ENCODE data around the gene TMEM222.

The TMEM222 gene

GRCh38 chr1:27360159-27361043, 38.4 kb downstream of the TMEM222 start:
- DNase-seq: no peak

DNA sequence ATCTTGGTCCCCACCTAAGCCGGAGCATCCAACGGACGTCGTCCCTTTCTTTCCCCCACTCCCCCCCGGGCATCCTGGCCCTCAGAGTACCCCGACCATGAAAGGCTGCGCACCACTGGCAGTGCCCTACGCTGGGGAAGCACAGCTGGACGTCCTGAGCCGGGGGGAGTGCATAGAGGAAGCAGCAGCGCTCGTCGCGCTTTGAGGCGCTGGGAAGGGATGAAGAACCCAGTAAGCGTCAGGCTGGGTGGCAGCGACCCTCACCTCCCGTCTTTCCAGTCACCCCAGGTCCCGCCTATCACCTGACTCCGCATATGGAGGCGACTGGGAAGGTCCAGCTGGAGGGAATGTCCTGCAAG, 39.1 kb downstream of the TMEM222 start:
- DNase-seq: no peak

DNA sequence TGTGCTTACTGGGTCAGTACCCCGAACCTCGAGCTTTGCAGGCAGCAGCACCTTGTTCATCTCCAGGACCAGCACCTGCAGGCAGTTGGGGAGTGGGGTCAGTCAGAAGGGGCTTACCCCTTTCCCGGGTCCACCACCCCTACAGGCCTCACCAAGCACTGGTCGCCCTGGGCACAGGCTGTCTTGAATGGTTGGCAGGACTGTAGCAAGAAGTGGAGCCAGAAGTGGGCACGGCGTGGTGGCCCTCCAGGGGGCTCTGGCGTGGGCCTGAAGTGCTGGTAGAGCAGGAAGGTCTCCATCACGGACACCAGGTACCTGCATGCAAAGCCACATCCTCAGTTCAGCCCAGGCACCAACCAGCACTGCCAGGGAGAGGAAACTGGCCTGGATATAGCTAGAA, 39.6 kb downstream of the TMEM222 start:
- DNase-seq: no peak

DNA sequence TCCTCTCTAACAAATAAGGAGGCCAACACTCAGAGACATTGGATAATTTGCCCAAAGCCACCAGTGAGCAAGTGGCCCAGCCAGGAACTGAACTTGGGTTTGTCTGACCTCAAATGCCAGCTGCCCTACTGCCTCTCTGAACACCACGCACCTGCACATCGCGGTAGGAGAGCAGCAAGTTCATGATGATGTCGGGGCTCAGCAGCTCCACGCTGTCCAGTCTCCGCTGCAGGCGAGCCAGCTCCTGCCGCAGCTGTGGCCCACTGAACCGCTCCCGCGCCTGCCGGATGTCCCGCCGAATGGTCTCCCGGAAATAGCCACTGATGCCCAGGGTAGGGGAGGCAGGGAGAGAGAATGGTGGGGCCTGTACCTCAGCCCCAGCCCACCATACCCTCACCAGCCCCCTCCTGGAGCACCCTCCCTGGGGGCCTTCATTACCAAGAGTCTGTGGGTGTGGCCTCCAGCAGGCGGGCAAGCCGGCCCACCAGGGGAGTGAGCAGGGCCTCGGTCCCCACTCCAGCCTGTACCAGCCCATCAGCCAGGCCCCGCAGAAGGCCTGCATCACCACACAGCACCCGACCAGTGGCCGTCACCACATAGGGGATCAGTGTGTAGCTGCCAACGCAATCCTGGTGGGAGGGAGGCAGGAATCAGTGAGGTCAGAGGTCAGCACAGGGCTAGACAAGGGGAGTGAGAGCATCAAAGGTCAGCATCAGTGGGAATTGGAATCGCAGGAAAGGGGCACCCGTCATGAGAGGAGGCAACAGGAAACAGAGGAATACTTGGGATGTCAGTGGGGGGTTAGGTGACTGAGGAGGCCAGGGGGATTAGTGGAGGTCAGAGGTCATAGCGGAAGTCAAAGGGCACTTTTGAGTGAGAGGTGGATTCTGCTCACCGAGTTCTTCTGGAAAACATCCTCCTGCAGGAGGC, 42.1 kb downstream of the TMEM222 start:
- no peak for DNase-seq

DNA sequence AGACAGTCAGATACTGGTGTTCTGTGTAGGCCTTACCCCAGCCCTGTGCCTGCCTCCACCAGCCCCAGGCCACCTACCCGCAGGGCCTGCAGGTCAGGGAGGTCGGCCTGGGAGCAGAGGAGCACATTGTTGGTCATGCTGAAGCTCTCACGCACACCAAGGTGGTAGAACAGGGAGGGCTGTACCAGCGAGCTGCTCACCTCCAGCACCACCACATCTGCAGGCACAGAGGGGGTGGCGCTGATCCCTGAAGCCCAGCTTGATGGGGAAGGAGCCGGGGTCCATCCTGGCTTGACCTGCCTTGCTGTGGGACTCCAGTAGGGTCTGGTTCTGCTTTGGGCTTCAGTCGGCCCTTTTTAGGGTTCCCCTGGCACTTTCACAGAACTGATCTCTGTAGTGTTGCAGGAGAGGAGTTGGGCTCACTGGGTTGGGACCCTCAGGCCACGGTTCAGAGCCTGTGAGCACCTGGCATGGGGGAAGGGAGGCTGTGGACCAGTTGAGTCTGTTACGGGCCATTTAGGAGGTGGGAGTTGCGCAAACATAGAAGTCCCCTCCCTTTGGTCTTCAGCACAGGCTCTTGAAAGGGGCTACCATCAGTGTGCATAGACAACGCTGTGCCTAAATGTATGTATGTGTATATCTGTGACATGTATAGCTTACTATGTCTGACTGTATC, 42.9 kb downstream of the TMEM222 start:
- DNase-seq: no peak

DNA sequence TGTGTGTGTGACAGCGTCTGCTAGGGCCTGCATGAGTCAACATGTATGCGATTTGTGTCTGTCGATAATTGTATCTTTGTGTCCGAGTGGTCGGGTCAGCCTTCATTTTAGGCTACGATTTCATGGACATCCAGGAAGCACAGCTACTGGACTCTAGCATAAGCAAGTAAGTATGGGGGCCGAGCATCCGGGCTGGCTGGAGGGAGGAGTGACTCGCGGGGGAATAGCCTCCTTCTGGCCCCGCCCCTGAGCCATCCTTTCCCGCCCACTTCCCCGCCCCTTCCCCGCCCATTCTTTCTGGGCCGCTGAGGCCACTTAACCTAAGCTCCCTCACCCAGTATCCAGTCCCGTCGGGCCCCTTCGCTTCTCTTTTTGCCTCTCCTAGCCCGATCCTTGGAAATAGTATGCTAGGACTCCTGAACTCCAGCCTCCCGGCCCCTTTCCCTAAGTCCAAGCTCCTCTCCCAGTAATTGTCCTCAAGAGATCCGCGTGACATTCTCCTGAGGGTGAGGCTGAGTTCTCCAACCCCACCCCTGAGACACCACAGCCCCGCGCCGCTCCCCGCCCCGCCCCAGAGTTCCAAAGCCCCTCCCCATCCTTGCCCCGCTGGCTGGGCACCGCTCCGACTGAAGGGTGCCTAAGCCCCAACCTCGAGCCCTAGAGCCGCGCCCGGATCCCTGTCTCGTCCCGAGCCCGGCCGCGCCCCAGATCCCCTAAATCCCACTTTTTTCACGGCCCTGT, 43.6 kb downstream of the TMEM222 start:
- DNase-seq: peak; percentile 79

DNA sequence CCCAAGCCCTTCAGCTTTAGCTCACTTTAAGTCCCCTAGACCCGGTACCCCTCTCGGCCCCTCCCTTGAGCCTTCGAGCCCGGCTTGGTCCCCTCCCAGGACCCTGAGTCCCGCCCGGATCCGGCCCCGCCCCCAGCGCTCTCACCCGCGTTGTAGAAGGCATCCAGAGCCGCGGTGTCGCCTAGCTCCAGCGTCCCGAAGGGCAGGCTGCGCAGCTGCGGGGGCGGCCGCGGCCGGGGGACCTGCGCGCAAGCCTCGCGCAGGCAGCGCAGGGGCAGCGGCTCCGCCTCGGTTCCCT, 44.1 kb downstream of the TMEM222 start:
- peak; percentile 66 for DNase-seq

- peak; percentile 65 for DNase-seq
These were observed 44.6 kb downstream of the TMEM222 start, which contains the start of gene MAP3K6 for GRCh38 chr1:27366411-27367159. TSS of gene MAP3K6 (minus strand) at chr1:27366961. CDS start at chr1:27366597, 364 bp downstream.

GRCh38 chr1:27367160-27367650, 45.2 kb downstream of the TMEM222 start:
- no peak for DNase-seq

- no peak for DNase-seq
These were observed 47.1 kb downstream of the TMEM222 start for GRCh38 chr1:27368869-27369582.

DNA sequence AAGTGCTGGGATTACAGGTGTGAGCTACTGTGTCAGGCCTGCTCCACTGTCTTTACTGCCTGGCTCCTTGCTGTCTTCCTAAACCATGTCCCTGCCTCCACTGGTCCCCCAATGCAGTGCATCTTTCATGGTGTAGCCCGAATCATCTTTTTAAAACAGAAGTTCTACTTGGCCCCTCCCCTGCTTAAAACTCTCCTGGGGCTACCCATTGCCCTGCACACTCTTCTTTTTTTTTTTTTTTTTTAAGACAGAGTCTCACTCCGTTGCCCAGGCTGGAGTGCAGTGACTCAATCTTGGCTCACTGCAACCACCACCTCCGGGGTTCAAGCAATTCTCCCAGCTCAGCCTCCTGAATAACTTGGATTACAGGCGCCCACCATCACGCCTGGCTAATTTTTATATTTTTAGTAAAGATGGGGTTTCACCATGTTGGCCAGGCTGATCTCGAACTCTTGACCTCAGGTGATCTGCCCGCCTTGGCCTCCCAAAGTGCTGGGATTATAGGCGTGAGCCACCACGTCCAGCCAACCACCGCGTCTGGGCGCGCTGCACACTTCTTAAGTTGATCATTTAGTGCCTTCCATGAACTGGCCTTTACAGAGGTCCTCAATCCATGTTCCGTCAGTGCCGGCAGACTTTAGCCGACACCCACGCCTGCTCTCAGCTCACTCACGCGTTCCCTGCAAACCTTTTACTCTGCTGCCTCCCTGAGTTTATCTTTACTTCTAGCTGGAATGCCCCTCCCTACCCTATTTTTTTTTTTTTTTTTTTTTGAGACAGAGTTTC, 50.3 kb downstream of the TMEM222 start:
- no peak for DNase-seq

GRCh38 chr1:27372808-27373690, 51.1 kb downstream of the TMEM222 start:
- no peak for DNase-seq

DNA sequence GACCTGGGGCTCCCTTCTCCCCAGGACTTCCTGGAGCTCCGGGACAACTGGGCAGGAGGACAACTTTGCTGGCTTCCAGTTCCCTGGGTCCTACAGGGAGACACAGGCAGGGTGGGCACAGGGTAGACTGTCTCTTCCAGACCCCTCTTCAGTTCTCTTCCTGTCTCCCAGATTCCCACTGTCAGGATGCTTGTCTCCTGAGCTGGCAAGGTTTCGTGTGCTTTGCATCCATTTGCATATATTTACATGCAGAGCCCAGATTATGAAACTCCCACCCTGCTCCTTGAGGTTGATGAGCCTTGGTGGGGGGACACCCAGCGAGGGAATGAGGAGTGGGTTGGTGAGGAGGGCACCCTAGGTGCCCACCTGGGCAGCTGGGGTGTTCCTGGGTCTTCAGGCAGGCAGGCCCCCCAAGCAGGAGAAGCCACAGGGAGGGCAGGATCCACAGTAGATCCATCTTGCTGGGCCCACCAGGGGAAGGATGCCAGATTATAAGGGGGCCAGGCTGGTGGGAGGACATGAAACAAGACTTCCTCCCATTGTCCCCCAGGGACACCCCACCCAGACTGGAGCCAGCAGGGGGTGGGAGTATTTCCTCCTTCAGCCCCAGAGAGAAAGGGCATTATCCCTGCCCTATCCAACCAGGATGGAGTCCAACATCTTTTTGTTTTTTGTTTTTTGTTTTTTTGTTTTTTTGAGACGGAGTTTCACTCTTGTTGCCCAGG, 52.6 kb downstream of the TMEM222 start, which contains the start of gene FCN3:
FCN3 (minus strand) TSS at position 463 of the 725 bp plus-strand sequence; CDS start at position 457, 6 bp downstream.
- no peak for DNase-seq

GRCh38 chr1:27377760-27378495, 56.0 kb downstream of the TMEM222 start:
- peak; percentile 1 for DNase-seq

DNA sequence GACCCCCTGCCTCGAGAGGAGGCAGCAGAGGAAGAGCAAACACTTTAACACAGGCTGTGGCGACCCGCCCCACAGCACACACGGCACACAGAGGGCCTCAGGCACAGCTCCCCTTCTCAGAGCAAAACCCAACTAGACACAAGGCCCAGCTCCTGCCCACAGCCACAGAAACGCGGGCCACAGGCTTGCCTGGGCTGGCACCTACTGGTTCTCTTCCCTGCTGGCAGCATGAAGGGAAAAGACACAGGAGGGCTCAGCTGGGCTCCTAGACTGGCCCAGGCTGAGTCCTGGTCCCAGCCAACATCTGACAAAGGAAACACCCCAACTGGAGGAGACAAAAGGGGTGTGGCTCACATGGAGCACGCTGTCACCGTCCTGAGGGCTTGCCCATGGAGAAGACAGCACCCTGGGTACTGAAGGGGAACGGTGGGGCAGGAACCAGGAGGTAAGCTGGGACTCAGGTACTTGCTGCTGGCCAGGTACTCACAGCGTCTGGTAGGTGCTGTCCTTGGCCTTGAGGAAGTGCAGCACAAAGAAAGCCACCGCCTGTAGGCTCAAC, 57.7 kb downstream of the TMEM222 start:
- DNase-seq: no peak

GRCh38 chr1:27380224-27380623, 58.3 kb downstream of the TMEM222 start:
- DNase-seq: no peak

Data from NCI-H146 (cell line).